ENCODE data around the gene SCNM1.
"Not testable (repeated sequence)": the region's sequence is repeated elsewhere in the genome, so short reads cannot be mapped to it uniquely, and the experiment has no call there.

Gene SCNM1

GRCh38 chr1:151196292-151196800 is 30.4 kb downstream of the SCNM1 start:
- peak; percentile 75 to 85 for DNase-seq

- DNase-seq, result no peak
Observed at GRCh38 chr1:151197863-151198253, 31.9 kb downstream of the SCNM1 start.

GRCh38 chr1:151198254-151199127 is 32.5 kb downstream of the SCNM1 start, which contains the start of gene PIP5K1A:
Gene PIP5K1A, plus strand, starts transcription at chr1:151198552. Its CDS starts 445 bp downstream, at chr1:151198997.
- DNase-seq, result peak; percentile 93 to 98

GRCh38 chr1:151199873-151200581 is 34.1 kb downstream of the SCNM1 start:
- DNase-seq, result no peak

- not testable (repeated sequence) for DNase-seq
Observed at GRCh38 chr1:151205381-151205965, 39.5 kb downstream of the SCNM1 start.

GRCh38 chr1:151210830-151211229 is 44.9 kb downstream of the SCNM1 start:
- no peak for DNase-seq

- no peak for DNase-seq
Observed at GRCh38 chr1:151211972-151212705, 46.2 kb downstream of the SCNM1 start.

GRCh38 chr1:151213560-151213959 is 47.6 kb downstream of the SCNM1 start:
- DNase-seq, result no peak

Data from NCI-H446 (cell line).